Mesendoderm (in vitro differentiated cells): ENCODE measurements around the gene HMGN1.

ENCODE experiments used
- DNase-seq: peaks from one replicate; pipeline ENCODE4 v3.0.0; 2013
- H2AK5ac ChIP-seq: 2 replicates; pipeline ENCODE4 v1.6.1; 2013; ENCODE audit warnings: low read length, inconsistent platforms
- H2BK120ac ChIP-seq: 2 replicates; pipeline ENCODE4 v1.6.1; 2013; ENCODE audit warnings: low read depth, mild to moderate bottlenecking, low read length, moderate library complexity, mixed read lengths
- H2BK15ac ChIP-seq: replicated peaks from 2 replicates; pipeline ENCODE4 v1.6.1; 2013; ENCODE audit warnings: low read depth, mild to moderate bottlenecking, moderate library complexity
- H2BK5ac ChIP-seq: 2 replicates; pipeline ENCODE4 v1.6.1; 2013; ENCODE audit warnings: low read length, inconsistent platforms
- H3K18ac ChIP-seq: 2 replicates; pipeline ENCODE4 v1.6.1; 2013; ENCODE audit warnings: mild to moderate bottlenecking, low read length, mixed read lengths
- H3K23ac ChIP-seq: one replicate; pipeline ENCODE4 v1.6.1; 2013; ENCODE audit warnings: low read length
- H3K27ac ChIP-seq: 2 replicates; pipeline ENCODE4 v1.5.1; 2013; ENCODE audit warnings: low read depth, mild to moderate bottlenecking, inconsistent platforms, low read length, moderate library complexity
- H3K27me3 ChIP-seq: 2 replicates; pipeline ENCODE4 v1.6.1; 2013; ENCODE audit warnings: low read length, control low read depth, mild to moderate bottlenecking, inconsistent platforms; ENCODE audit not compliant: insufficient read depth, poor library complexity
- H3K36me3 ChIP-seq: 2 replicates; pipeline ENCODE4 v1.6.1; 2013; ENCODE audit warnings: low read length, inconsistent platforms; ENCODE audit not compliant: control insufficient read depth, insufficient read depth
- H3K4ac ChIP-seq: one replicate; pipeline ENCODE4 v1.6.1; 2013; ENCODE audit warnings: low read depth, mild to moderate bottlenecking, low read length, moderate library complexity
- H3K4me1 ChIP-seq: 2 replicates; pipeline ENCODE4 v1.6.1; 2013; ENCODE audit warnings: low read depth, low read length, inconsistent platforms; ENCODE audit not compliant: control insufficient read depth
- H3K4me2 ChIP-seq: 2 replicates; pipeline ENCODE4 v1.6.1; 2013; ENCODE audit warnings: low read length
- H3K4me3 ChIP-seq: 2 replicates; pipeline ENCODE4 v1.5.1; 2013; ENCODE audit warnings: mild to moderate bottlenecking, low read length
- H3K56ac ChIP-seq: one replicate; pipeline ENCODE4 v1.6.1; 2013; ENCODE audit warnings: low read length
- H3K79me1 ChIP-seq: 2 replicates; pipeline ENCODE4 v1.6.1; 2013; ENCODE audit warnings: low read length, inconsistent platforms
- H3K79me2 ChIP-seq: 2 replicates; pipeline ENCODE4 v1.6.1; 2013; ENCODE audit warnings: mild to moderate bottlenecking, low read length; ENCODE audit not compliant: control insufficient read depth, insufficient read depth
- H3K9ac ChIP-seq: 2 replicates; pipeline ENCODE4 v1.6.1; 2013; ENCODE audit warnings: low read length, inconsistent platforms
- H4K5ac ChIP-seq: one replicate; pipeline ENCODE4 v1.6.1; 2013; ENCODE audit warnings: low read length
- H4K8ac ChIP-seq: one replicate; pipeline ENCODE4 v1.6.1; 2013; ENCODE audit warnings: low read depth, mild to moderate bottlenecking, control low read depth, low read length, moderate library complexity
- WGBS: extraction: QIAGEN DNeasy Blood & Tissue Kit; methylation state at CpG from one replicate; pipeline ENCODE4 v1.1.7; 2013; ENCODE audit warnings: low lambda C conversion rate, missing lambda C conversion rate; ENCODE audit not compliant: insufficient coverage; ENCODE audit errors: extremely low coverage; 5-methylcytosine and 5-hydroxymethylcytosine counted together

HMGN1 gene

GRCh38 chr21:39346206-39346605 is 2.7 kb downstream of the HMGN1 start:
- DNase-seq, result no peak
- no peak overlapping the region for H4K8ac ChIP-seq
- no peak overlapping the region for H3K27ac ChIP-seq
- peak overlapping the region; percentile 28 for H3K4me2 ChIP-seq
- peak overlapping the region; percentile 44 for H3K9ac ChIP-seq
- H2BK120ac ChIP-seq, result no peak overlapping the region
- peaks cover 7% of the 10 kb centered on the region for H3K36me3 ChIP-seq
- no peak overlapping the region for H4K5ac ChIP-seq
- peaks cover 28% of the 10 kb centered on the region for H3K79me2 ChIP-seq
- H2AK5ac ChIP-seq, result no peak overlapping the region
- peaks cover 6% of the 10 kb centered on the region for H3K79me1 ChIP-seq
- no peak overlapping the region for H3K4me3 ChIP-seq
- H3K27me3 ChIP-seq, result no peaks in the 10 kb centered on the region
- peaks cover 6% of the 10 kb centered on the region for H3K4me1 ChIP-seq
- no peak overlapping the region for H3K4ac ChIP-seq
- no peak overlapping the region for H2BK15ac ChIP-seq
- no peak overlapping the region for H3K18ac ChIP-seq
- no CpG with 5 or more reads among the region's 3 CpGs for WGBS
- no peak overlapping the region for H3K23ac ChIP-seq
- no peak overlapping the region for H2BK5ac ChIP-seq
- no peak overlapping the region for H3K56ac ChIP-seq

GRCh38 chr21:39345440-39345839 is 3.4 kb downstream of the HMGN1 start:
- Histone ChIP-seq H2BK15ac (no peak overlapping the region), H3K4me3 (no peak overlapping the region), H4K8ac (no peak overlapping the region), H2AK5ac (no peak overlapping the region), H4K5ac (no peak overlapping the region), H3K4me1 (peaks cover 6% of the 10 kb centered on the region), H3K27ac (no peak overlapping the region), H3K79me1 (peaks cover 6% of the 10 kb centered on the region), H3K18ac (no peak overlapping the region), H3K36me3 (peaks cover 7% of the 10 kb centered on the region), H2BK5ac (no peak overlapping the region), H3K9ac (peak overlapping the region; percentile 57), H2BK120ac (no peak overlapping the region), H3K23ac (no peak overlapping the region), H3K79me2 (peaks cover 28% of the 10 kb centered on the region), H3K27me3 (no peaks in the 10 kb centered on the region), H3K56ac (peak overlapping the region; percentile 51), H3K4me2 (peak overlapping the region; percentile 59), H3K4ac (no peak overlapping the region)
- WGBS, result no CpG with 5 or more reads among the region's 6 CpGs
- no peak for DNase-seq

- H4K5ac ChIP-seq, result no peak overlapping the region
- H3K27ac ChIP-seq, result no peak overlapping the region
- H2BK15ac ChIP-seq, result no peak overlapping the region
- H3K18ac ChIP-seq, result no peak overlapping the region
- H2BK5ac ChIP-seq, result no peak overlapping the region
- no peak overlapping the region for H2BK120ac ChIP-seq
- H3K27me3 ChIP-seq, result no peaks in the 10 kb centered on the region
- no peak overlapping the region for H3K4me3 ChIP-seq
- DNase-seq, result no peak
- no peak overlapping the region for H3K4me2 ChIP-seq
- H3K79me1 ChIP-seq, result peaks cover 6% of the 10 kb centered on the region
- peaks cover 7% of the 10 kb centered on the region for H3K36me3 ChIP-seq
- no peak overlapping the region for H4K8ac ChIP-seq
- peaks cover 28% of the 10 kb centered on the region for H3K79me2 ChIP-seq
- no peak overlapping the region for H2AK5ac ChIP-seq
- no peak overlapping the region for H3K9ac ChIP-seq
- 100% methylated on average over 1 of the region's 5 CpGs for WGBS
- H3K56ac ChIP-seq, result no peak overlapping the region
- H3K4ac ChIP-seq, result no peak overlapping the region
- no peak overlapping the region for H3K23ac ChIP-seq
- peaks cover 5% of the 10 kb centered on the region for H3K4me1 ChIP-seq
Measured at GRCh38 chr21:39344848-39345247, 4.0 kb downstream of the HMGN1 start.

GRCh38 chr21:39341249-39341923 is 7.5 kb downstream of the HMGN1 start:
- DNase-seq, result no peak
- Histone ChIP-seq H2BK120ac (no peak overlapping the region), H3K9ac (no peak overlapping the region), H3K4me1 (peaks cover 3% of the 10 kb centered on the region), H3K4me3 (no peak overlapping the region), H2BK15ac (no peak overlapping the region), H3K56ac (no peak overlapping the region), H2BK5ac (no peak overlapping the region), H4K8ac (no peak overlapping the region), H3K27ac (no peak overlapping the region), H3K4me2 (no peak overlapping the region), H3K79me1 (peaks cover 6% of the 10 kb centered on the region), H4K5ac (no peak overlapping the region), H3K36me3 (peaks cover 7% of the 10 kb centered on the region), H3K27me3 (no peaks in the 10 kb centered on the region), H2AK5ac (no peak overlapping the region), H3K18ac (no peak overlapping the region), H3K23ac (no peak overlapping the region), H3K4ac (no peak overlapping the region), H3K79me2 (peaks cover 11% of the 10 kb centered on the region)
- WGBS, result no CpG with 5 or more reads among the region's 6 CpGs

- no peak for DNase-seq
- no peaks in the 10 kb centered on the region for H3K27me3 ChIP-seq
- no peak overlapping the region for H3K4me3 ChIP-seq
- no peak overlapping the region for H3K18ac ChIP-seq
- H3K56ac ChIP-seq, result no peak overlapping the region
- H3K4me1 ChIP-seq, result peaks cover 3% of the 10 kb centered on the region
- peaks cover 6% of the 10 kb centered on the region for H3K79me1 ChIP-seq
- H2BK15ac ChIP-seq, result no peak overlapping the region
- H3K23ac ChIP-seq, result no peak overlapping the region
- H3K4ac ChIP-seq, result no peak overlapping the region
- peaks cover 7% of the 10 kb centered on the region for H3K36me3 ChIP-seq
- no peak overlapping the region for H4K8ac ChIP-seq
- no peak overlapping the region for H4K5ac ChIP-seq
- no CpG with 5 or more reads among the region's 6 CpGs for WGBS
- H3K27ac ChIP-seq, result no peak overlapping the region
- H3K79me2 ChIP-seq, result peaks cover 7% of the 10 kb centered on the region
- no peak overlapping the region for H3K4me2 ChIP-seq
- no peak overlapping the region for H3K9ac ChIP-seq
- H2BK120ac ChIP-seq, result no peak overlapping the region
- H2AK5ac ChIP-seq, result no peak overlapping the region
- no peak overlapping the region for H2BK5ac ChIP-seq
Measured at GRCh38 chr21:39340687-39341086, 8.2 kb downstream of the HMGN1 start.

- no peak for DNase-seq
- Histone ChIP-seq H3K79me1 (peaks cover 3% of the 10 kb centered on the region), H2BK15ac (no peak overlapping the region), H3K18ac (no peak overlapping the region), H3K79me2 (no peaks in the 10 kb centered on the region), H3K27me3 (no peaks in the 10 kb centered on the region), H4K5ac (no peak overlapping the region), H3K36me3 (peaks cover 4% of the 10 kb centered on the region), H3K23ac (peak overlapping the region; percentile 74), H2BK5ac (no peak overlapping the region), H3K9ac (no peak overlapping the region), H3K4me1 (no peaks in the 10 kb centered on the region), H3K4me2 (no peak overlapping the region), H2AK5ac (no peak overlapping the region), H3K27ac (no peak overlapping the region), H3K4ac (no peak overlapping the region), H3K4me3 (no peak overlapping the region), H2BK120ac (no peak overlapping the region), H4K8ac (no peak overlapping the region), H3K56ac (no peak overlapping the region)
- no CpG with 5 or more reads among the region's 2 CpGs for WGBS
Measured at GRCh38 chr21:39339231-39339630, 9.7 kb downstream of the HMGN1 start.
